EH (cell line): ENCODE results near the gene OR1F1.
"Not testable (repeated sequence)": the region's sequence is repeated elsewhere in the genome, so short reads cannot be mapped to it uniquely, and the experiment has no call there.

Experiments used
- DNase-seq: peaks from one replicate; pipeline ENCODE4 v3.0.0-alpha.2; 2015; ENCODE audit warnings: low read depth

Gene OR1F1

GRCh38 chr16:3198334-3199072 lies 10.5 kb downstream of the OR1F1 start:
- DNase-seq = no peak

- DNase-seq = no peak
Observed at GRCh38 chr16:3202903-3203539, 15.0 kb downstream of the OR1F1 start.

GRCh38 chr16:3205939-3206338 lies 17.9 kb downstream of the OR1F1 start:
- not testable (repeated sequence) for DNase-seq

GRCh38 chr16:3207086-3207953 lies 19.3 kb downstream of the OR1F1 start:
- no peak for DNase-seq

- no peak for DNase-seq
Observed at GRCh38 chr16:3212006-3212405, 24.0 kb downstream of the OR1F1 start.

- no peak for DNase-seq
Observed at GRCh38 chr16:3212567-3212966, 24.6 kb downstream of the OR1F1 start.

GRCh38 chr16:3214904-3215600 lies 27.0 kb downstream of the OR1F1 start:
- DNase-seq = peak; percentile 28

GRCh38 chr16:3215601-3216262 lies 27.7 kb downstream of the OR1F1 start:
- no peak for DNase-seq

GRCh38 chr16:3216263-3216640 lies 28.2 kb downstream of the OR1F1 start:
- no peak for DNase-seq

- no peak for DNase-seq
Observed at GRCh38 chr16:3220839-3221238, 32.8 kb downstream of the OR1F1 start.

- DNase-seq = peak; percentile 7
Observed at GRCh38 chr16:3223913-3224515, 36.0 kb downstream of the OR1F1 start.

GRCh38 chr16:3234543-3234856 lies 46.5 kb downstream of the OR1F1 start:
- no peak for DNase-seq

GRCh38 chr16:3234857-3235561 lies 47.0 kb downstream of the OR1F1 start, which contains the start of gene ZNF200:
Gene ZNF200 (minus strand): TSS chr16:3235158. CDS start chr16:3233755, 1,403 bp downstream.
- peak; percentile 96 for DNase-seq

- no peak for DNase-seq
Observed at GRCh38 chr16:3235856-3236669, 48.1 kb downstream of the OR1F1 start.

- no peak for DNase-seq
Observed at GRCh38 chr16:3241761-3242160, 53.8 kb downstream of the OR1F1 start.

- no peak for DNase-seq
Observed at GRCh38 chr16:3242709-3243108, 54.7 kb downstream of the OR1F1 start.

- DNase-seq = no peak
Observed at GRCh38 chr16:3243882-3244281, 55.9 kb downstream of the OR1F1 start.

GRCh38 chr16:3246002-3246401 lies 58.0 kb downstream of the OR1F1 start:
- DNase-seq = no peak

- no peak for DNase-seq
Observed at GRCh38 chr16:3246876-3247275, 58.9 kb downstream of the OR1F1 start.

- DNase-seq = no peak
Observed at GRCh38 chr16:3248596-3248995, 60.6 kb downstream of the OR1F1 start.
